NOMO-1 treated with DMSO at 0.1 percent for 48 hours (cell line): Measurements from ENCODE around the gene SMG1.
A peak's percentile ranks its signal among the peaks of the same experiment; 100 is the strongest.
"Not testable (repeated sequence)": the region's sequence is repeated elsewhere in the genome, so short reads cannot be mapped to it uniquely, and the experiment has no call there.

Source experiments
- DNase-seq: peaks from one replicate; lab custom pipeline; 2025; ENCODE audit not compliant: unreplicated experiment; lab: John Stamatoyannopoulos, UW

The SMG1 gene

DNA sequence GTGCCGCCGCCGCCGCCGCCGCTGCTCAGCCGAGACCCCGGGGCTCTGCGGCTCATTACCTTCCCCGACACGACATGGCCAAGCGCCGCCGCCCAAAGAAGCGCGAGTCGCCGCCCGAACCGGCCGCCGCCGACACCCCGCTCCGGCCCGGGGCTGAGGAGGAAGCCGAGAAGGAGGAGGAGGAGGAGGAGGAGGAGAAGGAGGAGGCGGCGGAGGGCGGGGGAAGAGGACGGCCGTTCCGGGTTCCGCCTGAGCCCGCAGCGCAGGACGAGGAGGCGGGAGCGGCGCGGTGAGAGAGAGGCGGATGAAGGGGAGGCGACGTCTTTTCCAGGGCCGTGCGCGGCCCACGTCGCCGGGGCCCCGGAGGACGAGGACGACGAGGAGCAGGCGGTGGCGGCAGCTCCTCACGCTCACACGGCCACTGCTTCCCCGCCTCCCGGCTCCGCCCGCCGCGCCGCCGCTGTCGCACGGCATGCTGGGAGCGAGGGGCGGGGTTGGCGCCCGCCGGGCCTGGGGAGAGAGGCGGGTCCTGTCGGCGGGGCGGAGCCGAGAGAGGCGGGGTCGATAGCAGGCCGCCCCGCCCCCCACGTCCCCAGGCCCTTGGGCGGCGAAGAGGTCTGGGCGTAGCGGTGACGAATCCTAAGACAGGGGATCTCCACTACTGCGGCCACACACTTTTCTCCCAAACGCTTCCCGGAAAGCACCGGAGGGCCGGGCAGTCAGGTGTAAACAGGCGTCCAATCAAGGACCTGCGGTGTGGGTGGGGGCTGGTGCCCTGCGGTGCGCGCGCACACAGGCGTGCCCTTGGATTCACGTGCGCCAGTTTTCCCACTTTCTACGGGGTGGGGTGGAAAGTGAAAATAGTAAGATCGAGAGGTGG, at the start of gene SMG1:
Gene SMG1 (minus strand): TSS at position 423 of the 880 bp plus-strand sequence. CDS start 367 bp downstream, at position 56.
- peak; percentile 90 for DNase-seq

DNA sequence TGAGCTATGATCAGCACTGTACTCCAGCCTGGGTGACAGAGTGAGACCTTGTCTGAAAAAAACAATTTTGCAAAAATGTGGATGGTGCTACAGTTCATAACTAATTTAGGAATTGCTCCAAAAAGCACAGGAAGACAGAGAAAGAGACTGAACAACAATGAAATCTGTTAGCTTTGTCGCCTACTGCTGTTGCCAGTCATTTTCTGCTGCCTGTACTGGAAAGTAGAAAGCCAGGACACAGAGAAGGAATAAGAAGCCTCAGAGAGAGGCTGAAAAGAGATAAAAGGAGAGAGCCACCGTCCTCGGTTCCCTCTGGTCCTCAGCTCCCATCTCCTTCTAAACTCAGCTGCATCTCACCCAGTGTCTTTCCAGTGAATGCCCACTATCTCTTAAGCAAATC, 48.9 kb upstream of the SMG1 start:
- DNase-seq, result no peak

- no peak for DNase-seq
Measured at GRCh38 chr16:18969855-18970240, 43.6 kb upstream of the SMG1 start.

DNA sequence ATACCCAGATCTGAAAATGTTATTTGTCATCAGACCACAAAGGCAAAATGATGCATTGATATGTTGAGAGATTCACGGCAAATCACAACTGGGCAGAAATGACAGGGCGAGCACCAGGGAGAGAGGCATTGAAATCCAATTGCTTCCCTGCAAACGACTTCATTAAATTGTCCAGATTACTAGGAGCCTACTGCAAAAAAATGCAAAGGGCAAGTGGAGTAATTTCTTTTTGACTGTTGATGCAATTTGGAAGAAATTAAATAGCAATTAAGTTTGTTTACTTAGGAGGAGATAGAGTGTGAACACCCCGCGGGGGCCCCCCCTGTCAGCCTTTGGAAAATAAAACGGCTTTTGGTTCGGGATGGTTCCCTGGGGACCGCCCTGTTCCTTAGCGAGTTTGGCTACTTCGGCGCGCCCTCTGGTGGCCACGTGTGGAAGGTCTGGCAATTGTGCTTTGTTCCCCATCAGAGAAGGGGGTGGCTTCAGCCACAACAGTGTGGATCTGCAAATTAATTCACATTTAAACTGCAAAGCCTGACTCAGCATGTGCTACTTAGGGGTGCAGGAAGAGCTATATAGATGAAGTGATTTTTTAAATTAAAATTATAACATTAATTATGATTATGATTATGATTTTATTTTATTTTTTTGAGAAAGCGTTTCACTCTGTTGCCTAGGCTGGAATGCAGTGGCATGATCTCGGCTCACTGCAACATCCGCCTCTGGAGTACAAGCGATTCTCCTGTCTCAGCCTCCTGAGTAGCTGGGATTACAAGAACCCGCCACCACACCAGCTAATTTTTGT, 43.0 kb upstream of the SMG1 start:
- peak; percentile 34 for DNase-seq

DNA sequence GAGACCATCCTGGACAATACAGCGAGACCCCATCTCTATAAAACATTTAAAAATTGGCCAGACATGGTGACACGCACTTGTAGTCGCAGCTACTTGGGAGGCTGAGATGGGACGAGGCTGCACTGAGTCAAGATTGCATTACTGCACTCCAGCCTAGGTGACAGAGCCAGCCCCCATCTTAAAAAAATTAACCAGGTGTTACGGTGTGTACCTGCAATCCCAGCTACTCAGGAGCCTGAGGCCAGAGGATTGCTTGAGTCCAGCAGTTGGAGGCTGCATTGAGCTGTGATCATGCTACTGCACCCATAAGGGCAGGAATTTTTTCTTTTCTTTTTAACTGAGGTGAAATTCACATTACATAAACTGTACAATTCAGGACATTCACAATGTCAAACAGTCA, 40.6 kb upstream of the SMG1 start:
- no peak for DNase-seq

DNA sequence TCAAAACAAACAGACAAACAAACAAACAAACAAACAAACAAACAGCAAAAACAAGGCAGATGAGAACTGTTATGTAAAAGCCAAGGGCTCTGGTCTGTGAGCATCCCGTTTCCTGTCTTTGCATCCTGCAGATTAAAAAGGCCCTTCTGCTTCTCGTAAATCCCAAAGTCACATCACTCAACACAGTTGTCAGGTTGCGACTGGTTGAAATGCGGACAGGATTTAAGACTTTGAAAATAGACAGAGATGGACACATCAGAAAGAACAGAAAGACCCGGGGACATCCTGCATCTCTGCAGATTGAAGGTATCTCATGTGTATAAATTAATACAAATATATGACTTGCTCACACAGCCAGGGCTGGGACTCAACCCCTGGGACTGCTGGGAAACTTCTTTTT, 39.3 kb upstream of the SMG1 start:
- DNase-seq, result no peak

GRCh38 chr16:18959031-18959505, 32.9 kb upstream of the SMG1 start:
- DNase-seq, result no peak

DNA sequence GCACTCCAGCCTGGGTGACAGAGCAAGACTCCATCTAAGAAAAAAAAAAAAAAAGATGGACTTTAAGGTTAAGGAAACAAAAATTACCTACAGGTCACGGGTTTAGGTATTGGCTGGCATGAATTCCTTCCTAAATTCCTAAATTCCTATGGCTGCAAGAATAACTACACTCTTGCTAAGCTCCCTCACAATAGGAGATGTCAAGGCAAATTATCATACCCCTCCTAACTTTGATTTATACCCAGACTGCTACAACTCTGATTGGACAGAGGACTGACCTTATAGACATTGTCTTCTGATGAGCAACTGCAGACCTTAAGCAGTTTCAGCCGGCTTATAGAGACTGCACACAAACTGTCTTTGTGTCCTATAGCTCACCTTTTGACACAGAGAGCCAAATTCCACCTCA, 32.4 kb upstream of the SMG1 start:
- no peak for DNase-seq

- not testable (repeated sequence) for DNase-seq
Measured at GRCh38 chr16:18956658-18957241, 30.5 kb upstream of the SMG1 start.

DNA sequence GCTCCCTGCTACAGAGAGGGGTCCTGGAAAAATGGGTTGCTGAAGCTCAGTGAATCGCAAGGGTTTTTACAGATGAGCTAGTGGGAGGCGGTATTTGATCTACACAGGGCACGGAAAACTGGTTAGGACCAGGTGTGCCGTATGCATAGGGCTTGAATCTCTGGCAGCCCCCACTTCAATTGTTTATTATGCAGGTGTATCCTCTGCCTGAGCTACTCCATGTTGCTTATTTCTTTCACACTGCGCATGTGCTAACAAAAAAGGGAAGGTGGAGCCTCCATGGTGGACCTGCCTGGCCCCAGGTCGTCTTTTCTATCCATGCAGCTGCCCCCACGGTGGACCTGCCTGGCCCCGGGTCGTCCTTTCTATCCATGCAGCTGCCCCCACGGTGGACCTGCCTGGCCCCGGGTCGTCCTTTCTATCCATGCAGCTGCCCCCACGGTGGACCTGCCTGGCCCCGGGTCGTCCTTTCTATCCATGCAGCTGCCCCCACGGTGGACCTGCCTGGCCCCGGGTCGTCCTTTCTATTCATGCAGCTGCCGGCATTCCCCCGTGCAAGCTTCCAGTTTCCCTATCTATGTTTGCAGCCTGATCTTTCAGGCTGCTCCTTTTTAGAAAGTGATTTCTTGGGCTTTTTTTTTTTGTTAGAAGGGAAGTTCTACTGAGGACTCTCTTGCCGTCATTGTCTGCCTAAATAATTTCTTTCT, 29.8 kb upstream of the SMG1 start:
- DNase-seq, result peak; percentile 32

- no peak for DNase-seq
Measured at GRCh38 chr16:18953547-18953946, 27.3 kb upstream of the SMG1 start.

DNA sequence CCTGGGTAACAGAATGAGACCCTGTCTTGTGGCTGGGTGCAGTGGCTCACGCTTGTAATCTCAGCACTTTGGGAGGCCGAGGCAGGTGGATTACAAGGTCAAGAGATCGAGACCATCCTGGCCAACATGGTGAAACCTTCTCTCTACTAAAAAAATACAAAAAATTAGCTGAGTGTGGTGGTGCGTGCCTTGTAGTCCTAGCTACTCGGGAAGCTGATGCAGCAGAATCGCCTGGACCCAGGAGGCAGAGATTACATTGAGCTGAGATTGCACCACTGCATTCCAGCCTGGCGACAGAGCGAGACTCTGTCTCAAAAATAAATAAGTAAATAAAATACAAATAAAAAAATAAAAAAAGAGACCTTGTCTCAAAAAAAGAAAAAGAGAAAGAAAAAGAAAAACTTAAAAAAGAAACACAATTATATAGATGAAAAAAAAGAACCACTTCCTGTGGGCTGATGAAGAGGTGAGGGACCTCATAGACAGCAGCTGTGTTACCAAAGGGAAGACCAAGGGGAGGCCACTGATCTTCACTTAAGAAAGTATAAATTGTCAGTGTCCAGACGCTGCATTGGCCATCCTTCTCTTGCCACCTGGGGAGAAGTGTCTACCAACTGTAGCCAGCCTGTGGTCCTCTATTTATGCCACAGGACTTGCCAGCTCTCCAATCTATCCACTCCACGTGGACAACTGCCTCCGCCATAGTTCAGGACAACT, 24.4 kb upstream of the SMG1 start:
- DNase-seq, result no peak

DNA sequence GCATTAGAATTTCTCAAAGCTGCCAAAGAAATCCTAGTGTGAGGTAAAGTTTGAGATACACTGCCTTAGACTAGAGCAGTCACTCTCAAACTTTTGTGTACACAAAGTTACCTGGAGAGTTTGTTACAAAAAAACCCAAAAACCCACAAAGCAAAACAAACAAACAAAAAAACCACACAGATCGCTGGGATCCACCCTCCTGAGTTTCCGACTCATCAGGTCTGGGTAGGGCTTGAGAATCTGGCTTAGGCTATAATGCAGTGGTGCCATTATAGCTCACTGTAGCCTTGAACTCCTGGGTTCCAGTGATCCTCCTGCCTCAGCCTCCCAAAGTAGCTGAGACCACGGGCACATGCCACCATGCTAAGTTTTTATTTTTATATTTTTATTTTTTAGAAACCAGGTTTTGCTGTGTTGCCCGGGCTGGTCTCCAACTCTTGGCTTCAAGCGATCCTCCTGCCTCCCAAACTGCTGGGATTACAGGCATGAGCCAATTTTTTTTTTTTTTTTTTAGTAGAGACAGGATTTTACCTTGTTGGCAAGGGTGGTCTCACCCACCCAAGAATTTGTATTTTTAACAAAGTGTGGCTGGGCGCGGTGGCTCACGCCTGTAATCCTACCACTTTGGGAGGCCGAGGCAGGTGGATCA, 22.3 kb upstream of the SMG1 start:
- DNase-seq, result no peak

DNA sequence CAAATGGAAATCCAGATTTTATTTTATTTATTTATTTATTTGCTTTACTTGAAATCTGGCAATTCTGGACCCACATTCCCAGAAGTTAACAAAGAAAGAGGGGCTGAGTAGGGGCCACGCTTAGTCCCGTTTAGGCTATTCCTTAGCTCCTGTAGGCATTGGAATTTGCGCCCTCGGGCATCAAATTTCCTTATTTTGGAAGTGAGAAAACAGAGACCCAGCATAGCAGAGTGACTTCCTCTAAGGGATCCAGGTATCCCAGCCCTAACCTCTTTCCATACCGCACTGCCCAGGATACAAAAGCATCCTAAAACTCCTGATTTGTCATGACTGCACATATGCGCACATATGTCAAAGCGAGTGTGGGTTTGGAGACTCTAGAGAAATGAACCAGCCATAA, 19.0 kb upstream of the SMG1 start:
- no peak for DNase-seq

DNA sequence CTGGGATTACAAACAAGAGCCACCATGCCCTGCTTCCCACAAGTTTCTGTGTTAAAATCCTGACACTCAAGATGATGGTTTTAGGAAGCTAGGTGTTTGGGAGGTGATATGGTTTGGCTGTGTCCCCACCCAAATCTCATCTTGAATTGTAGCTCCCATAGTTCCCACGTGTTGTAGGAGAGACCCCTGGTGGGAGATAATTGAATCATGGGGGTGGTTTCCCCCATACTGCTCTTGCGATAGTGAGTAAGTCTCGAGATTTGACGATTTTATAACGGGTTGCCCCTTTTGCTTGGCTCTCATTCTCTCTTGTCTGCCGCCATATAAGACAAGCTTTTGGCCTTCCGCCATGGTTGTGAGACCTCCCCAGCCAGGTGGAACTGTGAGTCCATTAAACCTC, 17.2 kb upstream of the SMG1 start:
- no peak for DNase-seq

- no peak for DNase-seq
Measured at GRCh38 chr16:18942061-18942460, 15.9 kb upstream of the SMG1 start.

GRCh38 chr16:18941471-18941870, 15.3 kb upstream of the SMG1 start:
- no peak for DNase-seq

DNA sequence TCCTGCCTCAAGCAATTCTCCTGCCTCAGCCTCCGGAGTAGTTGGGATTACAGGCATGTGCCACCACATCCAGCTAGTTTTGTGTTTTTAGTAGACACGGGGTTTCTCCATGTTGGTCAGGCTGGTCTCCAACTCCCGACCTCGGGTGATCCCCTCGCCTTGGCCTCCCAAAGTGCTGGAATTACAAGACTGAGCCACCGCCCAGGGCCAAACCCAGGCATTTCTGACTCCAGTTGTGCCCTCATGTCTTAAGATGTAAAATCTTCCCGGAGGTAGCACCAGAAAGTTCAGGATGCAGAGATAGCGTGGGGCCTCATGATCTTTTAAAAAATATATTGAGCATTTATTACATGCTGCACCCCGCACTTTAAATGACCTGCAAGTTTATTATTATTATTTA, 12.8 kb upstream of the SMG1 start:
- DNase-seq, result no peak

GRCh38 chr16:18937390-18937789, 11.2 kb upstream of the SMG1 start:
- DNase-seq, result no peak
